Hepatic stellate cell (primary cell): Measurements from ENCODE around the gene WSB2.

Experiments used
- DNase-seq: peaks from one replicate; pipeline ENCODE4 v3.0.0; 2011; ENCODE audit warnings: low spot score

The WSB2 gene

GRCh38 chr12:117986705-117987469, 74.1 kb downstream of the WSB2 start:
- DNase-seq, result no peak

GRCh38 chr12:117985182-117985581, 75.8 kb downstream of the WSB2 start:
- no peak for DNase-seq
